ENCODE results near the gene GRIA4. TPM values are rescaled to one million over a fixed set of nuclear protein-coding genes. Genes with fewer than 3 reads are reported as not detected.

Gene GRIA4
- total RNA-seq, 1 experiment from 2014 or later: not detected

DNA sequence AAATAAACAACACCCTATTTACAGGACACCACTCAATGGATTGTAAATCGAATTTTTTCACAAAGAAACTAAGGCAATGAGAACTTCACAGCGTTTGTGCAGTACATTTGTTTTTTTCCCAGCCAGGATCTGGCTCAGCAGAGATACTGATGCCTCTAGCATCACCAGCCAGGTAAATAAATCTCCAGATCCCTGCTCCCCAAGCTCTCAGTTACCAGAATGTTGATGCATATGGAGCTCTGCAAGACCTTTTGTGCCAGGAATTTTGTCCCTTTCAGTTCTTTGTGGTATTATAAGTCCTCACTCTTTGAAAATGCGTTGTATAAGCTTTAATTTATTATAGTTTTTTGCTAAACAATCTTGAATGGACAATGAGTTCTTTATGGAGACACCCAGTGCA lies 274.6 kb downstream of the GRIA4 start:
- DNase-seq (ENCODE audit: low spot score): peak; percentile 65
- in situ Hi-C loops (cut with HindIII; ENCODE audit: low sequenced_read_pairs): no loop called here

DNA sequence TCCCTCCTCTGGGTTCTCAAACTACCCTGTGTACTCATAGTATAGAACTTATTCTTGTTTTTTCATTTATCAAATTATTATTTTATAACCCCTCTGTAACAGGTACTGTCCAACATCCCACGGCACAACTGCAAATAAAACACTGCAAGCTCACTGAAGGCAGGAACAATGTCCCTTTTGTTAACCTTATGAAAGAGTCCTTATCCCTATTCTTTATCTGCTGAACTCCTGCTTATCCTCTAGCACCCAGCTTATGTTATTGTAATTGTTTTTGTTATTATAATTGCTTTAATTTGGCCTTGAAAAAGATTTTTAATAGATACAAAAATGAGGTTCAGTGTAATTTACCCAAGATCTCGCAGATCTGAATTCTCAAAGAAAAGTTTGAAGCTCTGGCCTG lies 281.8 kb downstream of the GRIA4 start:
- in situ Hi-C loops (cut with HindIII; ENCODE audit: low sequenced_read_pairs): no loop called here

DNA sequence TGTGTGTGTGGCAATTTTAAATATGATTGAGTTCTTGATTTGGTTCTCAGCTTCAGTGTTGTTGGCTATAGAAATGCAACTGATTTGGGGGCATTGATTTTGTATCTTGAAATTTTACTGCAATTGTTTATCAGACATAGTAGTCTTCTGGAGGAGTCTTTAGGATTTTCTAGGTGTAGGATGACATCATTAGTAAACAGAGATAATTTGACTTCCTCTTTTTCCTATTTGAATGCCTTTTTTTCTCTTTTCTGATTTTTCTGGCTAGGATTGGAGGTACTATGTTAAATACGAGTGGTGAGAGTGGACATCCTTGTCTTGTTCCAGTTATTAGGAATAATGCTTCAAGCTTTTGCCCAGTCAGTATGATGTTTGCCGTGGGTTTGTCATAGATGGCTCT lies 287.3 kb downstream of the GRIA4 start:
- no peak for DNase-seq (ENCODE audit: low spot score)
- in situ Hi-C loops (cut with HindIII; ENCODE audit: low sequenced_read_pairs): no loop called here

More for the DNA sequence above, 281.8 kb downstream of the GRIA4 start:
- no peak for DNase-seq (ENCODE audit: low spot score)

DNA sequence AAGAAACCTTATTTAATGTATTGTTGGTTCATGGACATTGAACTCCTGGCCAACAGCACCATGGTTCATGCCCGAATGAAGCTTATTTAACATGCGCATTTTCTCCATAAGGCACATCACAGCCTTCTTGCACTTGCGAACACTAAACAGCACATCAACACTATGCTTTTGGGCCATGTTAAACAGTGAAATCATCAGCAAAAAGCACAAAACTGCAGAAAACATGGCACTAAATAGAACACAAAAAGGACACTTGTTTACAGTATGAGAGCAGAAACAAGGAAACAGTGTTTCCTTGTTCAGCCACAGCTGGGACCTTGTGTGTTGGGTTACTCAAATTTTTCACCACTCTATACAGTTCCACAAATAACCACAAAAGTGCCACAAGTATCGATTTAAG lies 289.9 kb downstream of the GRIA4 start:
- no peak for DNase-seq (ENCODE audit: low spot score)
- in situ Hi-C loops (cut with HindIII; ENCODE audit: low sequenced_read_pairs): no loop called here

DNA sequence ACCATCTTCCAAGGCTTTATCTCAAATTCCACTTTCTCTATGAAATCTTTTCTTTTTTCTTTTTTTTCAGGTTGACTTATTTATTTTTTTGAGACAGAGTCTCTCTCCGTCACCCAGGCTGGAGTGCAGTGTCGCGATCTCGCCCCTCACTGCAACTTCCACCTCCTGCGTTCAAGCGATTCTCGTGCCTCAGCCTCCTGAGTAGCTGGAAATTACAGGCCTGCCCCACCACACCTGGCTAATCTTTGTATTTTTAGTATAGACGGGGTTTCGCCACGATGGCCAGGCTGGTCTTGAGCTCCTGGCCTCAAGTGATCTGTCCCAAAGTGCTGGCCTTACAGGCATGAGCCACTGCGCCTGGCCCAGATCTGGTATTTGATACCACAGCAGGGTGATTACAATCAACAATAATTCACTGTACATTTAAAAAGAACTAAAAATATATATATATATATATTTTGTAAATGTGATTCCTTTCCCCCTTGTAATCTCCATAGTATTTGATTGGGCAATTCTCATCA lies 290.7 kb downstream of the GRIA4 start:
- in situ Hi-C loops (cut with HindIII; ENCODE audit: low sequenced_read_pairs): no loop called here
- no peak for DNase-seq (ENCODE audit: low spot score)

DNA sequence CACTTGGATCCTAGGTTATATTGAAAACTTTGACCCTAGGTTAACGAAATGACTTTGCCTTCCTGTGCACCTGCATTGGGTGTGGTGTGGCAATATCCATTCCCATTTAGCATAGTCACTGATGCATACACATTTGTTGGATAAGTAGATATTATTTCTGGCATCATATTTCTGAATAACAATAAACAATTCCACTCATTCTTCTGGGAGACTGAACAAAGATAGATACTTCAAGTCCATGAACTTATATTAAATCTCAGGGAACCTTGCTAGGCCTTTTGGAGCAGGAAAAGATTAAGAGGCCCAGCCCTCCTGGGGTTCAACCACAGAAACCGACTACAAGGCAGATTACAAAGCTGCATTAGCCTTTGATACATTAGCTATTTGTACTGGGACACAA lies 293.2 kb downstream of the GRIA4 start:
- in situ Hi-C loops (cut with HindIII; ENCODE audit: low sequenced_read_pairs): no loop called here
- DNase-seq (ENCODE audit: low spot score): no peak

DNA sequence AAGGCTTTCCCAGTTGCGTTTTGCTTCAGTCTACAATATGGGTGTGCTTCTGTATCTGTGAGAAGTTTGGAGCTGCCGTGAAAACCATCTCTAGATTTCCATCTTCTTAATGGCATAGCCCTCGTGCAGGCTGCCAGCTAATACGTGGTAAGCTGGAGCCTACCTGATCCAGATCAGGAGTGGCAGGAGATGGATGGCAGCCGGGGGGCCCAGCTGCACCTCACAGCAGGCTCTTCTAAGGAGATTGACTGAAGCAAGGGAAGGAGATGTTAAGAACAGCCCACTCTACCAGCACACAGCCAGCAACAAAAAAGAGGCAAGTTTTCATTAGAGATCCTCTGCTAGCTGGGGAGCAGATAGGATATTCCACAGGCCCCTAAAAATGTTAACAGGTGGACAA lies 296.6 kb downstream of the GRIA4 start:
- peak; percentile 73 for DNase-seq (ENCODE audit: low spot score)
- in situ Hi-C loops (cut with HindIII; ENCODE audit: low sequenced_read_pairs): no loop called here

DNA sequence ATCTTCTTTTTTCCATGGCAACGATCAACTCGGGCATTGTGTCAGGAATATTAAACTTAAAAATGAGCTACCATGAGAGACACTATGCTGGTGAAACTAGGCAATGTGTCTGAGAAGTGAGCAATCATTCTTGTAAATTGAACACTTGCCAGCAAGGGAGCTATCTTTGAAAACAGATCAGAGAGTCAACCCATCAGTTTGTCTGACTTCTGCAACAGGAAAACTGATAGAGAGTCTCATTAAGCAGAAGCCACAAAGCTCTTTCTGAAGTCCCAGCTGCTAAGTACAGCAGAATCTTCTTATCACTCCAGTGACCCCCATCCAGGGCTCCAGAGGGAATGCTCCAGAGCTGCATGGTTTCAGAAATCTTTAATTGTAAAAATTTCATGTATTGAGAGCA lies 297.4 kb downstream of the GRIA4 start:
- in situ Hi-C loops (cut with HindIII; ENCODE audit: low sequenced_read_pairs): no loop called here
- peak; percentile 24 for DNase-seq (ENCODE audit: low spot score)

DNA sequence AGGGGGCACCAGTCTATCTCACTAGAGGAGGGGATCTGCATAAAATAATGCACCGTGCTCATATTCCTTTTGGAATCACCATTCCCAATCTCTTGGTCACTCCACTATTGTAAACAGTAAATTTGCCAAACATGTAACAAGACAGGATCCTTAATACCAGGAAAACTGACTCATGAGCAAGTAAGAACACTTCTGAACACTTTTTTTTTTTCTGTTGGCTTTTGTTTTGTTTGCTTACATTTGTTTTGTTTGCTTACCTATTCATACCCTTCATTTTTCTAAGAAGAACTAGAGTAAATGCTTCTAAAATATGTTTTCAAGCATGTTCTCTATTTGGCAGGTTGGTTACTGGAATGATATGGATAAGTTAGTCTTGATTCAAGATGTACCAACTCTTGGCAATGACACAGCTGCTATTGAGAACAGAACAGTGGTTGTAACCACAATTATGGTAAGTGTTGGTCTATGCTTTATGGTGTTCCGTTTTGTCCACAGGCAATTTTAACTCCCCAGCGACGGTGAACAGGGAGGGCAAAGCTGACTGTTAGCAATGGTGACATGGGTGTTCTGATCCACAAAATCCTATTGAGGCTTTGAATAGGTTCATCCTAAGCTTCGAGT lies 300.3 kb downstream of the GRIA4 start:
- DNase-seq (ENCODE audit: low spot score): no peak
- in situ Hi-C loops (cut with HindIII; ENCODE audit: low sequenced_read_pairs): no loop called here

DNA sequence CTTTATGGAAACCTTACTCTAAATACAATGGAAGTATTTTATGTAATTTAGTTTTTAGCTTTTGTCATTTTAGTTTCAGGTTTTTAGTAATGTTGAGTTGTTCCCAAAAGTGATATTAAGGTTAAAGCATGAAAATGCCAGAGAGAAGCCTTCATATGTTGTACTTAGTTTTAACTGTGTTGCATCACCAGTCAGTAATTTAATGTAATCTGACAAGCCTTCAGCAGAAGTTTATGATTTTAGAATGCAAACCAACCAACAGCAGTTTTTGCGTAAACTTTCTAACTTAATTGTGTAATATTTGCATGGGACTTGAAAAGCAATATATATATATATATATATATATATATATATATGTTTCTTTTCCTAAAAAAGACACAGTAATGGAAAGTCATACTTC lies 301.6 kb downstream of the GRIA4 start:
- in situ Hi-C loops (cut with HindIII; ENCODE audit: low sequenced_read_pairs): no loop called here
- DNase-seq (ENCODE audit: low spot score): no peak

DNA sequence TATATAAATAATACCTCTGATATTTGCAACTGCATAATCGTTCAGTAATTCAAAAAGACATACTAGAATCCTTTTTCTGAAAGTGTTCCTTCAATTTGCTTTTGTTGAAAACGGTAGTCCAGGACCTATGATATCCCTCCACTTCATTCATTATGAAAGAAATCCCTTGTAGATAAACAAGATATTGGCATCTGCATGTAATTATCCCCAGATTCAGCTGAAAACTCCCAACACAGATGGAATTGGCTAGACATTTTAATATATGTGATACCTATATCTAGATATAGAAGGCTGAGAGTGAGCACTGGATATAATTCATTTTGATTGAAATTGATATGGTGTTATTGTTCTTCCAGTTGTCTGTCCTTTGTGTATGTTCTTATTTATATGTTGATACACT lies 302.8 kb downstream of the GRIA4 start:
- in situ Hi-C loops (cut with HindIII; ENCODE audit: low sequenced_read_pairs): no loop called here
- no peak for DNase-seq (ENCODE audit: low spot score)

DNA sequence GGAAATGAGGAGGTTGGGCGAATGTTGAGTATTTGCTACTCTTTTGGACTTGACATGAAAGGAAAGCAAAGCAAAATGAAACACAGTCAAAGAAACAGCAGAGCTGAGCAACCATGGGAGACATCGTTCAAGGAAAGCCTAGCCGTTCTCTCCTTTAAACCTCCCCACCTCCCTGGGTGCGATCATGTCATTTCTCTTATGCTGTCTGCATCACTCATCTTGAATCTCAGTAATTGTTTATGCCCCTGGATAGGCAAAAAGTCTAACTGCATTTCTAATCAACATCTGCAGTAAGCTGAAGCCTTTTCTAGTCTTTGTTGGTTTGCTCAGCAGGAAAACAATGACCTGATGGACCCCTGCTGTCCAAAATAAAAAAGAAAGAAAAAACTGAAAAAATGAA lies 305.1 kb downstream of the GRIA4 start:
- DNase-seq (ENCODE audit: low spot score): no peak
- in situ Hi-C loops (cut with HindIII; ENCODE audit: low sequenced_read_pairs): no loop called here

DNA sequence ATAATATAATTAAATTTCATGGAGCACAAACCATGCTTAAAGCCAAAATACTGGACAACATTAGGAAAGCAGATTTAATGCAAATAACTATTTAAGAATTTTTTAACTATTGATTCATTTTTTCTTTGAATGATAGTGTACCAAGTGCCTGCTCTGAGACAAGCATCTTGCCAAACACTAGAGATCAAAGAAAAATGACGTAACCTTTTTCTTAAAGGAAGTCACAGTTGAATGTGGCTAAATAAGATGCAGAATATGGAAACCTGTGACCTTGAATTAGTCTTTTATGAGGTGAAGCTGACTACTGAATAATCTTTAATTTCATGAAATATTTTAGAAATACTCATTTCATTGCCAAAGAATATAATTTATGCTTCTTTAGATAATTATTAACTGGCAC lies 308.2 kb downstream of the GRIA4 start:
- in situ Hi-C loops (cut with HindIII; ENCODE audit: low sequenced_read_pairs): no loop called here
- no peak for DNase-seq (ENCODE audit: low spot score)

DNA sequence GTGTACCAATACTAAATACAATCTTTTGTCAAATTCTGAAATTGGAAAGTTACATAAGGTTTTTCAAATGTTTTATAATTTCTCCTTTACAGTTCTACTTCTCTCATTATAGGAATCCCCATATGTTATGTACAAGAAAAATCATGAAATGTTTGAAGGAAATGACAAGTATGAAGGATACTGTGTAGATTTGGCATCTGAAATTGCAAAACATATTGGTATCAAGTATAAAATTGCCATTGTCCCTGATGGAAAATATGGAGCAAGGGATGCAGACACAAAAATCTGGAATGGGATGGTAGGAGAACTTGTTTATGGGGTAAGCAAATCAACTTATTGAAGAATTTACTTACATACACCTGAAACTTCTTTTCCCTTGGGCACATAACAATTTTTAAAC lies 308.7 kb downstream of the GRIA4 start:
- in situ Hi-C loops (cut with HindIII; ENCODE audit: low sequenced_read_pairs): no loop called here

DNA sequence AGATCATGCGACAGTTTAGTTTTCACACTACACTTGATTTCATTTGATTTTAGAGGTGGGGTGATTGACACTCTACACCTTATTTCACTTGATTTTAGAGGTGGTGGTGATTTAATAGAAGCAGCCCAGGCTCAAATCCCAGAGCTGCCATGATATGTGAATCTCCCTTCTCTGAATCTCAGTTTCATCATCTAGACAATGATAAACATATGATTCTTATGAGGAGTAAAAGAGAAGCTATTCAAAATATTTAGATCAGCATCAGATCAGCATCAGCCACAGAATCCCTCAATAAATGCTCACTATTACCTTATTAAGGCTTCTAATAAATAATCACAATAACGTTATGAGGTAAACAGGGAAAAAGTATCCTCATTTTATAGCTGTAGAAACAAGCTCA lies 313.4 kb downstream of the GRIA4 start:
- in situ Hi-C loops (cut with HindIII; ENCODE audit: low sequenced_read_pairs): no loop called here
- DNase-seq (ENCODE audit: low spot score): peak; percentile 34

More for the DNA sequence above, 308.7 kb downstream of the GRIA4 start:
- no peak for DNase-seq (ENCODE audit: low spot score)

DNA sequence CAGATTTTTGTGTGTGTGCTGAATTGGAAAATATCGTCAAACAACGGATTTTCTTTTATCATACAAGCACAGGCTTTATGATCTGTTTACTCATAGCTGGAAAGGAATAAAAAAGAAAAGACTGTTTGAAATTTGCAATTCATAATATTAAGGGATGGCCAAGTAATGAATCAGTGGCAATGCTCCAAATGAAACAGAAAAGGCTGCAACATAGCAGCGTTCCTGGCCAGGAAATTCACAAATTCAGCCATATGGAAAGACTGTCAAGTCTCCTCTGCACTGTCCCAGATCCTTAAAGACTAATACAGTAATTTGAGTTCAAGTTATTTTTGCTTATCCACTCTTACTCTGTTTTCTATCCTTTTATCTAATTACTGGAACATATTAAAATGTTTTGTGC lies 313.9 kb downstream of the GRIA4 start:
- DNase-seq (ENCODE audit: low spot score): peak; percentile 86
- in situ Hi-C loops (cut with HindIII; ENCODE audit: low sequenced_read_pairs): no loop called here

DNA sequence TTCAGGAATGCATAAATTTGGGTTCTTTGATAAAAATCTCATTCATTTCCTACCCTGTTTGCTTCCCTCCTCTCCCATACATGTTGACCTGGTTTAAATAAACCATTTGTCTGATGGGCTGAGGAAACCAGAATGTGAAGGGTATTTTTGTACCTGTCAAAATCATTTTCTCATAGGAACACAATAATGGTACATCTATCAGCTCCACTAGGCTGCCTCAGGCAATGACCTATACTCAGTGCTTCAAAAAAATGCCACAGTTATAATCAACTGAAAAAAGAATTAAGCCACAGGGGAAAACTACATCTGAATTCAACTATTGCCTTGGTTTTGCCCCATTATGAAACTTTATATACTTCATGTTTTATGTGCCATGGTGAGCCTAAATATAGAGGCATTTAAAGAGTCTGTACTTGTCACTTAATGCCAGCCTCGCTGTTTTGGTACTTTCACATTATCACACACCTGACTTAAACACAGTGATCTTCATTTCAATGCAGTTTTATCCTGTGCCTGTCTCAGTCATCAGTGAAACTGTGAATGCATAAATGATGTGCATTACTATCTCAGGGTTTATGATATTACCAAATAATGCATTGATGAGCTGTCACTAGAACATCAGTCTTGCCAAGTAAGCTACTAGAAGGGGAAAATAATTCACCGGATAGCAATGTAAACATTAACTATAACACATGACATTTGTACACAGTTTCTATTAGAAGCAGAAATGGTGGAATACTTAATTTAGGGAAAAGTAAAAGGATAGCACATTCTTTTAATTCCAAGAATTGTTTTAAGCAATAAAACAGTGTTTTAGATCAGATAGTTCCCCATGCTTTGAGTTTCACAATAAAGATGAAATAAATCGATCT lies 319.4 kb downstream of the GRIA4 start:
- no peak for DNase-seq (ENCODE audit: low spot score)
- in situ Hi-C loops (cut with HindIII; ENCODE audit: low sequenced_read_pairs): no loop called here

DNA sequence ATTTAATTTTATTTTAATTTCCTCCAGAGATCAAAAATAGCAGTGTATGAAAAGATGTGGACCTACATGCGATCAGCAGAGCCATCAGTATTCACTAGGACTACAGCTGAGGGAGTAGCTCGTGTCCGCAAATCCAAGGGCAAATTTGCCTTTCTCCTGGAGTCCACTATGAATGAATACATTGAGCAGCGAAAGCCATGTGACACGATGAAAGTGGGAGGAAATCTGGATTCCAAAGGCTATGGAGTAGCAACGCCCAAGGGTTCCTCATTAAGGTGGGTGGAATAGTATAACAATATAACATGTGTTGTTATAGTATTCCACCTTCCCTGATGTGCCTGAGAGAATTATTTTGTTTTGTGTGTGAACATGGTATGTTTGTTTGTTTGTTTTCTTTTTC lies 323.8 kb downstream of the GRIA4 start:
- DNase-seq (ENCODE audit: low spot score): no peak
- in situ Hi-C loops (cut with HindIII; ENCODE audit: low sequenced_read_pairs): no loop called here

DNA sequence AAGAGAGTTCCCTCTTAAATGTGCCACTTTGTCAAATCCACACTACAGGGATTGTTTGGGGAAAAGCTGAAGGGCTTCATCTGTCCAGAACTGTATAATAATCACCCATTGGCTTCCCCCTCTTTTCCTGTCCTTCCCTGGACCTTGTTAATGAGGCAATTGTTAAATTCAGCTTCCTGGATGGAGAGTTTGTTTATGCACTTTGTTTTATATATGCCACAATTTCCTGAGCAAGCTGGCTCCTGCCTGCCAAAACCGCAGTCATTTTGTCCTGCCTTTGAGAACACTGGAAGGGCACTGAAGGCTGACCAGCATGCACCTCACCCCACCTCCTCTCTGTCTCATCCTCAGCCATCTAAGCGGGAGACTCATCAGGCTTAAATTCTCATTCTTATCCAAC lies 325.9 kb downstream of the GRIA4 start:
- DNase-seq (ENCODE audit: low spot score): no peak
- in situ Hi-C loops (cut with HindIII; ENCODE audit: low sequenced_read_pairs): no loop called here

DNA sequence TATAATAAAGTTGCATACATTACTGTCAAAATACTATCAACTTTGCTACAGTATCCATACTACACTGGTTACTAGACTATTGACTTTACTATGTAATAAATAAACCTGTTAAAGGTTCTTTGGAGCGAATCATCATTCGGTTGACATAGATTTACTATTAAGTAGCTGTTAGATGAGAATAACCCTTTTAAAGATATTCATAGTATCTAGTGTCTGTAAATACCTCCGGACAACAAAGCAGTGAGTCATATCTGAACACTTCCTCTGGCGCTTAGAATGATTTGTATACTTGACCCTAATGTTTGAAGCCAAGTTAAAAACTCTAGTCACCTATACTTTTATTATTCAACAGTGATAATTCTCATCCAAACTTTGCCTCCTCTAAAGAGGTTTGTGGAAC lies 327.5 kb downstream of the GRIA4 start:
- no peak for DNase-seq (ENCODE audit: low spot score)
- in situ Hi-C loops (cut with HindIII; ENCODE audit: low sequenced_read_pairs): no loop called here

DNA sequence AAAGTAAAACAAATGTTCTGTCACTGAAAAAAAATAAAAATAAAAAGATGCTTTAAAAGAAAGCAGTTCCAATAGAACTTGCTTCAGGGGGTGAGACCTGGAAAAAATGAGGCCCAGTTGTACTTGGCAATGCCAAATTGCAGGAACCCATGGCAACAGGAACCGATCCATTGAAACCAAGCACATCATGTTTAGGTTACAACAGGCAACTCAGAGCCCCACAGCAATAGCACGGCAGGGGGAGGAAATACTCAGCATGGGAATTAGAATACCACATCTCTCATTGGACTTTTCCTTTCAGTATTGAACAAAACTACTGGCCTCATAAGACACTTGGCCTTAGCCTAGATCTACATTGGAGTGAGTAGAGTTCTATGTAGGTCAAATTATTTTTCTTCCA lies 327.9 kb downstream of the GRIA4 start:
- in situ Hi-C loops (cut with HindIII; ENCODE audit: low sequenced_read_pairs): no loop called here
- peak; percentile 31 for DNase-seq (ENCODE audit: low spot score)
